NCI-H2081 (cell line): Measurements from ENCODE around the gene TFEC.
"Not testable (repeated sequence)": the region's sequence is repeated elsewhere in the genome, so short reads cannot be mapped to it uniquely, and the experiment has no call there.

Source experiments
- DNase-seq, 2 experiments: peaks; one replicate each; lab custom pipeline; 2025; lab: John Stamatoyannopoulos, UW

The TFEC gene

GRCh38 chr7:116030651-116031276, at the start of gene TFEC:
TSS of gene TFEC (minus strand) at chr7:116030763. CDS start at chr7:115984441, 46,322 bp downstream.
- DNase-seq = peak in 1 of 2 experiments; percentile 9

- no peak for DNase-seq
Measured at GRCh38 chr7:116075351-116076145, 45.0 kb upstream of the TFEC start.

GRCh38 chr7:116071629-116072028, 41.1 kb upstream of the TFEC start:
- no peak for DNase-seq

- no peak for DNase-seq
Measured at GRCh38 chr7:116064179-116064578, 33.6 kb upstream of the TFEC start.

GRCh38 chr7:116062666-116063065, 32.1 kb upstream of the TFEC start:
- DNase-seq = no peak

GRCh38 chr7:116052006-116052405, 21.4 kb upstream of the TFEC start:
- no peak for DNase-seq

- DNase-seq = not testable (repeated sequence)
Measured at GRCh38 chr7:116047261-116047660, 16.7 kb upstream of the TFEC start.

GRCh38 chr7:116045532-116045931, 15.0 kb upstream of the TFEC start:
- no peak for DNase-seq

- no peak for DNase-seq
Measured at GRCh38 chr7:116041615-116042014, 11.1 kb upstream of the TFEC start.

- no peak for DNase-seq
Measured at GRCh38 chr7:116037401-116037800, 6.8 kb upstream of the TFEC start.

GRCh38 chr7:116034411-116034810, 3.8 kb upstream of the TFEC start:
- DNase-seq = no peak

GRCh38 chr7:116032886-116033285, 2.3 kb upstream of the TFEC start:
- no peak for DNase-seq

- DNase-seq = no peak
Measured at GRCh38 chr7:116028787-116029186, 1.8 kb downstream of the TFEC start.

- no peak for DNase-seq
Measured at GRCh38 chr7:116027786-116028185, 2.8 kb downstream of the TFEC start.

- DNase-seq = no peak
Measured at GRCh38 chr7:116024826-116025809, 5.4 kb downstream of the TFEC start.

- DNase-seq = no peak
Measured at GRCh38 chr7:116021237-116021636, 9.3 kb downstream of the TFEC start.

GRCh38 chr7:116018731-116019130, 11.8 kb downstream of the TFEC start:
- no peak for DNase-seq

GRCh38 chr7:116013675-116014074, 16.9 kb downstream of the TFEC start:
- DNase-seq = no peak

- no peak for DNase-seq
Measured at GRCh38 chr7:116011584-116011983, 19.0 kb downstream of the TFEC start.

GRCh38 chr7:116004762-116005161, 25.8 kb downstream of the TFEC start:
- DNase-seq = not testable (repeated sequence)

- no peak for DNase-seq
Measured at GRCh38 chr7:115997221-115997620, 33.3 kb downstream of the TFEC start.

- DNase-seq = no peak
Measured at GRCh38 chr7:115995701-115996100, 34.9 kb downstream of the TFEC start.
